GM03348 (cell line): Measurements from ENCODE around the gene ENPP6.

Experiments used
- DNase-seq: peaks from one replicate; pipeline ENCODE4 v3.0.0; 2012; ENCODE audit warnings: low spot score

The ENPP6 gene

DNA sequence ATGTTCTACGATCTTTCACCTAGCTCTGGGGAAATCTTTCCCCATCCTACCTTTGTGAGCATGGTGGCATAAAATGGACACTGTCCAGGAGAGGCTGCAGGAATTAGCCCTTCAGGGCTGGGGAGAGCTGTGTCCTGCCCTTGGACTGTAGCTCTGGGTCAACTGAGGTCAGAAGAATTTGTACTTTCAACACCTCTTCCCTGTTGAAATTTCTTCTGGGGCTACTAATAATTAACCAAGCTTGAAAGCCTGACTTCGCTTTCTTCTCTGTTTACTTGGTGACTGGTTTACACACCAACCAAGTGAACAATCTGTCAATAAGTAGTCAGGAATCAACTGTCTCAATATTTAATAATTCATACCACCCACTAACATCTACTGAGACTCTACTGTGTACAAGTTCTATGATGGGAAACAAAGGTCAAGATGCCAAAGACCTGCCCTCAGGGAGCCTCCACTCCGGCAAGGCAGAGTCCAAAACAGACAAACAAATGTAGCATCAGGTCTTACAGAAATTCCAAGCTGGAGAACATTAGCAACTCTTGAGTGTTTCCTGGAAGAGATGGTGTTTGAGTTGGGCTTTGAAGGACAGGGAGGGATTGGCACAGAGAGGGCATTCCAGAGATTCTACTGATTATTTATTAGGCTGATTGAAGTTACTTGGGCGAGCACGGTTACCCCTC lies 113.1 kb downstream of the ENPP6 start:
- no peak for DNase-seq

DNA sequence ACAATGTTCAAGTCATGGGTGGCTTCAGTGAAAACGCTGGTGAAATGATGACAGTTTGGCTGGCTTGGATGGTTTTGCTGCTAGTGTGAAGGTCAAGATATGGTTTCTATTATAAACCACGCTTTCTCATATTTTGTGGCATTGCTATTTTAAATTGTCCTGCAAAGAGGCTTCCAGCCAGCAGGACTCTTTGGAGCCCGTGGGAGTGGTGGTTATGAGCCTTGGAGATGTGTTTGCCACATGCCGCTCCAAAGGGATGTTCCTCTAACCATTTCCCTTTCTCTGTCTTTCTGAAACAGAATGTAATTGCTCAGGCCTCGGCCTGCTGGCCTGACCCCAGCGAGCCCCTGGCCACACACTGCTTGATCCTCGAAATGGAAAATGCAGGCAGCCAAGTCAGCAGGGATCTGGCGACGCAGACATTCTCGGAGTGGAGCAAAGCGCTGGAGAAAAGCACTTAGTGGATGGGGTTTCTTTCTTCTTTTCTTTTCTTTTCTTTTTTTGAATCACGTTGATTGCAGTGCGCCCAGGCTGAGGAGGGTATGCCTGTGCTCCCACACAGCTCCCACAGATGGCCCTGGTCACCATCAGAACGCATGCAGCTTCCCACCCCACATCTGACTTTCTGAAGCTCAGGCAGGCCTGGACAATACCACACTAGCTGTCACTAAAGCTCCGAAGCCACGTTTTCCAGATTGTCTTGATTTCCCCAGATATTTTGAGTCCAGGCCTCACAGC lies 114.0 kb downstream of the ENPP6 start:
- no peak for DNase-seq

DNA sequence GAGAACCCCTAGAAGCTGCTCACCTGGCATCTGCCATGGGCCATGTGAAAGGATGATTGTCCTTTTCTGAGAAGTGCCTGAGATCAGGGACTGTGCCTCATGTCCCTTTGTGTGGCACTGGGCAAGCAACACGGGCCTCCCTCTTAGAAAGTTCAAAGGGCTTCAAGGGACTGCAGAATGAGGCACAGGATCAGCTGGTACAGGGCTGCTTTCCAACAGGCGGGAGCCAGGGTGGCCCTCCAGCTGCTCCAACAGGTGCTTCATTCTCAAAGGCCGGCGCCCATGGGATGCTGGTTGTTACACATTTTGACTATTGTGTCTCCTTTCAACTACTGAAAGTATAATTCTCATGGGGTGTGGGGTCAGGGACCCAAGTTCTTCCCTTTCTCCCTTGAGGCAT lies 114.7 kb downstream of the ENPP6 start:
- no peak for DNase-seq

DNA sequence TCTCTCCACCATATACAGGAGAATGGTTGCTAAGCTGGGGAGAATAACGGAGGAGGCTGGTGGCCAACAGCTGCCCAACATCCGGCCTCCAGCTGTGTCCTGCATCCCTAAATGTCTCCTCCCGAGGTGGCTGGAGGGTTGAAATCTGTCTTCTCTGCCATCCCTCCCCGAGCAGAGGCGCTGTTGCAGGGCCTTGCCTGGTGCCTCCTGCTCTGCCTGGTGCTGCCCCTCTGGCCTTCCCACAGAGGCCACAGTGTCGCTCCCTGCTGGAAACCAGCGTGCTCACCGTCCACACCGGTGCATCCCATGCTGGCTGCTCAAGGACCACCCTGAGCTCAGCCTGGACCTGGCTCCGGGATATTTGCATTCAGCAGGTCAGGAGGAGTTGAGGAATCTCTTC lies 115.2 kb downstream of the ENPP6 start:
- no peak for DNase-seq

DNA sequence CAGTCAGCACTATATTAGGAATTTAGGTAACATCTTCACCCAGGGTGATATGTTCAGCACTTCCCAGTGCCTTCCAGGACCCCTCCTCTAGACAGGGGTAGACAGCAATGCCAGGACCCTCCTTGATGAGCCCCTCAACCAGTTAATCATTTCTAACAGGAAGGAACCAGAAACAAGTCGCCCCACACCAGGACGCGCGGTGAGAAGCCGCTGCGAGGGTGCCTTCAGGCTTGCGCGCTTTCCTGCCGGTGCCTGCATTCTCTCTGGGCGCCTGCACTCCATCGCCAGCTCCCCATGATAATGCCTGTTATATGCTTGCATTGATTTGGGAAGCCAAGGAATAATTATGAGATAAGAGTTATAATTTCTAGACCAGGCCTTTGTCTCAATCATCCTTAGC lies 116.0 kb downstream of the ENPP6 start:
- no peak for DNase-seq

DNA sequence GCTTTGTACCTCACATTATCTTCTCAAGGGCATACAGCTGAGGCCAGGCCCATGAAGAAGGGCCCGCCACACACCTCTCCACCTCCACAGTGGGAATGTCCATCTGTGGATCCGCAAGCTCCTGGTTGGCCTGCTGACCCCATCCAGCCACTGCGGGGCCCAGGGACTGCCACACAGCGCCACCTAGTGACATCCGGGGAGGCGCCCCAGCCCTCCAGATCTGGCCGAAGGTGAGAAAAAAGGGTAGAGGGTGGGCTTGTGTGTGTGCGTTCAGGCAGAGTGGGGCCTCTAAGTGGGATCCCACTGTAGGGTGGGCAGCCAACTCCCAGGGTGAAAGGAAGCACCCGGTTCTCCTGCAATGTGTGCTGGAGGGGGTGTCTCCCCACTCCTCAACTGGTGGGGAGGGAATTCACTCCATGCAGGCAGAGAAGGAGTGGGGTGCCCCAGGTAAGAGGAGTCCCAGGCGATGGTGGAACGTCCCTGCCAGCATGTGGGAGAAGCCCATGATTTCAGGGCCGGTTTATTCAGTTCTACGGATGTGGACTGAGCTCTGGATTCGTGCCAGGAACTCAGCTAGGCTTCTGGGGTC lies 117.3 kb downstream of the ENPP6 start:
- DNase-seq: peak; percentile 56

DNA sequence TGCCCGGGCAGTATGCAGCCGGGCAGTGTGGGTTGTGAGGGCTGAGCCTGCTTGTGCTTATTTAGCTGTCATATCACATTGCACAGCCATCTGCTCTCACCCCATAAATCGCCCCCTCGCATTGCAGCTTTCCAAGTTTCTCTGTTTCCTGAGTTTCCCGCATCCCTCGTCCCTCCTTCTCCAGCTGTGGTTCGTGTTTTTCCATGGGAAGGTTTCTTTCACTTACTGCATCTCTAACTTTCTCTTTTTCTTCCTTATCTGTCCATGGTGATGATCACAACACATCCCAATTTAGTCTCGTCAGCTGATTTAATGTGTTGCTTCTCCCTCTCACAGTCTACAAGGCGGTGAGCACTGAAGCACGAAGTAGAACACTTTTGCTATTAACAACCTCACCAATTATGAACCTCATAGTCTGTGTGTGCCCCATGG lies 118.1 kb downstream of the ENPP6 start:
- no peak for DNase-seq

DNA sequence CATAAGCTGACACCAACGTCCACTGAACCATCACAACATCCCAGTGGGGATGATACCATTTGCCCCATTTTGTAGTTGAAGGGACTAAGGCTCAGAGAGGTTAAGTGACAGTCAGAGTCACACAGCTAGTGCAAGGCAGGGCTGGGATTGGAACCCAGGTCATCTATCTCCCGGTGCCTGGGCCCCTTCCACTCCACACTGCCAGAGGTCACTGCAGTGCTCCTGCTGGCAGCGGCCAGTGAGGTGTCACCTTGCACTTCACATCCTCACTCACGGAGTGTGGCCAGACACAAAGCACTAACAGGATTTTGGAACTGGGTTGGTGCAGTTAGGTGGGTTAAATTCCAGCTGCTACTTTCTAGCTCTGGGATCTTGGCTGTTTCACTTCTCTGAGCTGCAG lies 118.7 kb downstream of the ENPP6 start:
- no peak for DNase-seq

DNA sequence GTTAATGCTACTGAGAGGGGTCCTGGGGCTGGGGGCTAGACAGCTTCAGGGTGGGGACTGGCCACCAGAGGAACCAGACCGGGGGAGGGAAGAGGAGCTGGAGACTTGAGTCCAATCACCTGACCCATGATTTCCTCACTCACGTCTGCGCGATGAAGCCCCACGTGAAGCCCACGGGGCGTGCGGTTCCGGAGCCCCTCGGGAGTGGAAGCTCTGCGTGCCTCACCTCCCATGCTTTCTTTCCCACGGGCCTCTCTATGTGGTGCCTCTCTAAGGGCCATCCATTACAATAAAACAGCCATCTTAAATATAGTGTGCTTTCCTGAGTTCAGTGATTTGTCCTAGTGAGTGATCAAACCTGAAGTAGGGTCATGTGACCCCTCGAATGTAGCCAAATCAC lies 119.9 kb downstream of the ENPP6 start:
- DNase-seq: no peak

DNA sequence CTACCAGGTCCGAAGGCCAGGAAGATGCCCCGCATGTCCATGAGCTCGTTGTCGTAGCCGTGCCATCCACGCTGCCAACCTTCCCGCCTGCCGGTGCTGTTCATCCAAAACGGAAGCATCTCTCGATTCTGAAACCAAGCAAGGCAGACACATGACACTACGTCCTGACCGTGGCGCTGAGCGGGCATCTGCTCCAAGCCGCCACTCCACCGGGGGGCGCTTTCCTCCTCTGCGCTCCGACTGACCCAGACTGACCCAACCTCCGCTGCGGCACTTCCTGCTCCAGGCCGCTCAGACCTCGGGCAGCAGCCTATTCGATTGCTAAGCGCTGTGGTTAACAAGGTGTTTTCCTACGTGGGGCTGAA lies 120.5 kb downstream of the ENPP6 start:
- peak; percentile 52 for DNase-seq

DNA sequence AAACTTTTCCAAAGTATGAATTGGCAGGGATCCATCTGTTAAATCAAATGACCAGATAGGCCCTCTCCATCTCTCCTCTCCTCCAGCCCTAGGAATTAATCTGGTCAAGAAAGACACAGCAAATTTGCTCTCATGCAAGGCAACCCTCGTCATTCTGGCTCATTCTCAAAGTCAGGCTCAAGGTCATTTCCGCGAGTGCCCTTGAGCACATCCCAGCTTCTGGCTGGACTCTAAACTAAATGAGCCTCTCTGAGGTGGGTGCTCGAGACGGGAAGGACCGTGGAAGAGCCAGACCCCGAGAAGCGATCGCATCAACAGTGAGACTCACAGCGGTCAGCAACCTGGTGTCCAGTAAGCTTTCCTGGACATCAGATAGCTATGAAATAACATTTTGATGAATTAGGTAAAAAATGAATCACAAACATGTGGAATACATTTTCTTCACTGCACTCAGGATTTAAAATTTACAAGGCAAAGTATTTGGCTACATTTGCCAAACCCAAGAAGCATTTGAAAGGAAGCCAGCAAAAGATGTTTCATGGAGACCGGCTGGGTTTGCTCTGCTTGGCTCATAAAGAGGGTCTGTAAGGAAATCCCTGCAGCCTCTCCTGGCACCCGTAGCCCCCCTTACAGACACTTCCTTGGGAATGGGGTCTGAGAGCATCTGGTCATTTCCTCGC lies 121.0 kb downstream of the ENPP6 start:
- DNase-seq: peak; percentile 68

DNA sequence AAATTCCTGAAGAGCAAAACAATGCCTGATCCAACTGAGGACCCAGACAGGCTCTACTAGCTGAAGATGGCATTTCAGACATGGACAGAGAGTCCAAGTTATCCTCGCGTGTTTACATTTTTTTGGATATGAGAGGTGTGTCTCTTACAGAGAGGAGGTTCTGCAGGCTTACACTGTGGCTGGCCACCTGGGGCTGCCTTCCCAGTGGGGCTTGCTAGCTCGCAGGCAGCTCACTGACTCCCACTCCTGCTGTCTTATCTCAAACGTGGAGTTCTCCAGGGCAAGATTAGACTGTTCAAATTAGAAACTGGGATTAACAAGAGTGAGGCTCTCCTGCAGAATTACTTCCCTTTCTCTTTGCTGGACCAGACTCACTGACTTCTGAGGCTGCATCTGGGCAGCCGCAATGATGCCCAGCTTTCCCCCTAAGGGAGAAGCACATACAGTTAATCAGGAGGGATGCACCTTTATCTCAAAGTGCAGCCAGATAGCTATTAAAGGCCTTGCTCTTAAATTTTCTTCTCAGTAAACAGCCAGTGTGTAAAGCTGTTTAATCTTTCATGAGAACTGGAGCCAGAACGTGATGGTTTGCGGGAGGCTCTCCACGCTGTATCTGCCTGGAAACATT lies 123.0 kb downstream of the ENPP6 start:
- no peak for DNase-seq

DNA sequence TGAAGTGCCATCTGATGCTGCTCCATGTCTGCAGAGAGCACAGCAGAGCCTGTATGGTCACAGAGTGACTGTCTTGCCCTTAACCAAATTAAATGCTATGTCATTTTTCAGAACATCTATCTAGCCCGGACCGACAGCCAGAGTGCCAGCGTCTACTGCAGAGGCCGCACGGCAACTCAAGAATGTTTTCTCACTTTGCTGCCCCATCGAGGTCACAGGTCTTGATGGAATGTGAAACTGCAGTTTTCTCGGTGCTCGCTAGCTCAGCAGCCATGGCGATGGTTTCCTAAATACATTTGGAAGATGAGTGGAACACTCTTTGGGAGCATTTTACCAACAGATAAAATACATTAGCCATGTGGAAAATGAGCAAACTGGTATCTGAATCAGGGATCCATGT lies 125.7 kb downstream of the ENPP6 start:
- no peak for DNase-seq

DNA sequence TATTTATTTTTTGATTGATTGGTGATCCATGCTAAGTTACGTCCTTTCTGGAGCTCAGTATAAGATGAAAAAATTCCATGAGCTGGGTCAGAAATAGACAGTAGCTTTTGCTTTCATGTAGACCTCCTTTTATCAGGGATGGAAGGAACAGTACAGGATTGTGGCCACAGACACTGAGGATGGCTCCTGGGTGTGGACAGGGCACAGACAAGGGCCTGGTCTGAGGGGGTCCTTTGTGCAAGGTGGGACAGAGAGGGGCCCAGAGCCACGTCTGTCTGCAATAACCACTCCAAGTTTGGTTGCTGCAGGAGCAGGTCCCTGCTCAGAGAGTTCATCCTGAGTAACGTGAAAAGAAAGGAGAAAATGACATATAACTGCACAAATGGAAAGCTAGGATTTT lies 127.1 kb downstream of the ENPP6 start:
- no peak for DNase-seq

DNA sequence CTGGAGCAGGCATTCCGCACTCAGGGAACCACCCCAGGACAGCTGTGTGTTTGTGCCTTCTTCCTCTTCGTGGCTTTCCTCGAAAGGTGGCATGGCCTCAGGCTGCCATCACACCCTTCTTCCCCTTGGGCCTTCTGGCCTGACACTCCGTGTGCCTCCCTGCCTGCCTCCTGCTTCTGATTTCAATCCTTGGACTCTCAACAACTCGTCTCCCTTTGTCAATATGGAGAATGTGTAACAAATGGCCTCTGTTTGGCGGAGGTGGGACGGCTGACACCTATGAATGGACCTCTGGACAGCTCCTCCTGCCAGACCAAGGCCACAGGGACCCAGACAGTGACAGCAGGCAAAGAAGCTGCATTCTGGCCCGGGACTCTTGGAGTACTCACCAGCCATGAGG lies 137.0 kb downstream of the ENPP6 start:
- no peak for DNase-seq

DNA sequence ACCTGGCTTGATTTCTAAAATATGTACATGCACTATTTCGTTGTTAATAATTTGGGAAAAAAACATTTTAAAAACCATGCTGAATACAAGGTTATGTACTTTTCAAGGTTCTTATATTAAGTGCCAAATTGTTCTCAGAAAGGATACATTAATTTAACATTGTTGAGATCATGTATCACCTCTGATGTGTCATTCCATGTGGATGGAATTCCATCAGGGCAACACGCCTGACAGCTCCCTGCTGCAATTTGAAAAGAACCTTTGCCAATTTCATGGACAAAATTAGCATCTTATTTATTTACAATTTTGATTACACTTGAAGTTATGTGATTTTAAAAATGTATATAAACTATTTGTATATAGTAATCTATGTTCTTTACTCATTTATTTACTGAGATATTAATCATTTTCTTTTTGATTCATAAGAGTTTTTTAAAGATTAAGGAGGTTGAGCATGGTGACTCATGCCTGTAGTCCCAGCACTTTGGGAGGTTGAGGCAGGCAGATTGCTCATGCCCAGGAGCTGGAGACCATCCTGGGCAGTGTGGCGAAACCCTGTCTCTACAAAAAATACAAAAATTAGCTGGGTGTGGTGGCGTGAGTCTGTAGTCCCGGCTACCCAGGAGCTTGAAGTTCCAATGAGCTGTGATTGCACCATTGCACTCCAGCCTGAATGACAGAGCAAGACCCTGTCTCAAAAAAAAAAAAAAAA lies 142.8 kb downstream of the ENPP6 start:
- DNase-seq: no peak

DNA sequence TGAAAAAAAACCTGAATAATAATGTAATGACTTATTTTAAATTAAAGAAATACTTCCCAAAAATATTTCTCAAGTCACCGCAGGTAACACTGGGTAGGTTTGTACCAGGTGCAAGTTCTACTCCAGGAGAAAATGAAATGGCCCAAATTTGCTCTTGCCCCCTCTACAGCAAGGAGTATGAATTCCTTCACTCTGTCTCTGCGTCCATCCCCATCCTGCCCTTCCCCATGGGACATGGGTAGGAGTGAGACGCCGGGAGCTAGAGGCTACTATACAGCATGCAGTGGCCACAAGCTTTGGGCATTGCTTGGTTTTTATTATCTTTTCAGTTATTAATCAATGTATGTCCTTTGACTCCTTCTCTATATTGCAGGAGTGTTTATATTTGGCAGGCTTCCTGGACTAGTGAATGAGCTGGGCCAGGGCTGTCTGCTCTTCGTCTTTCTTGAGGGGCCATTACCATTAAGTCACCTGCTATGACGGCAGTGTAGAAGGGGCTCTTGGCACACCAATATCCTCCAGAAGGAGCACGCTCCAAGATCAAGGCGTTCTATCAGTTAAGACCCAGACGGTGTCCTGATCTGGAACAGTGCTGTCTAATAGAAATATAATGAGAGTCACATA lies 149.6 kb downstream of the ENPP6 start:
- DNase-seq: no peak

DNA sequence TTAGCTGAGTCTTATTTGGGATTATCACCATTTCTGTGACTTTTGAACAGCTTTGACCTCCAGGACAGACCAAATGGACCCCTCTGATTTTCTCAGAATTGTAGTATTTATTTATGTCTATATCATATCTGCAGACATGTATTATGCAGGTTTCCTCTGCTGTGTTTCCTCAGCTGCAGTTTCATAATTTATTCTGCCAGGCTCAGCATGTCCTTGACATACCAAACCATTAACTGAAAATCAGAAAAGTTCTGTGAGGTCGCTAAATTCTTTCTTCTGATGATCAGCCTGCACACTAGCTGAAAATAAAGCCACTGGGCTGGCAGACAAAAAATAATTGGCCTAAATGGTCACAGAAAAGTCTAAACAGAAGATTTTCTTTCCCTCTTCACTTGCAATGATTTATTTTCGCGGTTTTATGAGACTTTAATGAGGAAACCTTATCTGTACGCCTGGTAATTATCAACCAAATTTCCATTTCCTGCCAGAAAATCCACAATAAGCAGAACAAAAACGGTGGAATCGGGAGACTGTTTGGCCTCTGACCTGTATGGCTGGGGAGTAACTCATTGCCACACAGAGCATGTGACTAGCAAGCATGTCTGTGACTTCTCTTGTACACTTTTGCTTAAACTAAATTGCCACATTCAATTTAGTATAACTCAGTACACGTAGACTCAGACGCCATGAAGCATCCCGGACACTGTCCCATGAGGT lies 150.9 kb downstream of the ENPP6 start:
- no peak for DNase-seq

DNA sequence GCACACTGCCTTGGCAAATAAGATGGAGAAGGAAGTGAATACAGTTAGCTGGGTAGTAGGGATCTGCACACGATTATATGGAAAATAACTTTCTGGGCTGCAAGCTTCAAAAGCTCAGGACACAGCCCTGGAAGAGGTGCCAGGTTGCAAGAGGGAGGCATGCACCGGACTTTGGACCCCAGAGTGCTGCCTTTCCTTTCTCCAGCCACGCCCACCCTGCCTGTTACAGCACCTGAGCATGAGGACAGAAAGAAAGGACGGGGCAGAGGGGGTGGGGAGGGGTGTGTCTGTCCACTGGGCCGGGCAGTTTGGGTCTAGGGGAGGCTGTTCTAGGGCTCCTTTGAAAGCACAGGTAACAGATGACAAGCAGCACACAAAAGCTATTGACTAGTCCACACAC lies 152.8 kb downstream of the ENPP6 start:
- DNase-seq: no peak

DNA sequence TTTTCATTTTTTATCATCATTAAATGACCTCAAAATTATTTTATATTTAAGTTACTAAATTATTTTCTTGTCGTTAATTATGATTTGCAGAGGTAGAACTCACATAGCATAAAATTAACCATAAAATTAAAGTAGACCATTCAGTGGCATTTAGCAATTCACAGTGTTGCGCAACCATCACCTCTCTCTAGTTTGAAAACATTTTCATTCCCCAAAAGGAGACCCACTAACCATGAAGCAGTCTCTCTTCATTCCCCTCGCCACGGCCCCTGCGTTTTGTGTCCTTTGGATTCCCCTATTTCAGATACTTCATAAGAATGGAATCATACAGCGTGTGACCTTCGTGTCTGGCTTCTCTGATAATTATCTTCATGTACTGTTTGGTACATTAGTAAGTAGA lies 154.9 kb downstream of the ENPP6 start:
- DNase-seq: no peak

DNA sequence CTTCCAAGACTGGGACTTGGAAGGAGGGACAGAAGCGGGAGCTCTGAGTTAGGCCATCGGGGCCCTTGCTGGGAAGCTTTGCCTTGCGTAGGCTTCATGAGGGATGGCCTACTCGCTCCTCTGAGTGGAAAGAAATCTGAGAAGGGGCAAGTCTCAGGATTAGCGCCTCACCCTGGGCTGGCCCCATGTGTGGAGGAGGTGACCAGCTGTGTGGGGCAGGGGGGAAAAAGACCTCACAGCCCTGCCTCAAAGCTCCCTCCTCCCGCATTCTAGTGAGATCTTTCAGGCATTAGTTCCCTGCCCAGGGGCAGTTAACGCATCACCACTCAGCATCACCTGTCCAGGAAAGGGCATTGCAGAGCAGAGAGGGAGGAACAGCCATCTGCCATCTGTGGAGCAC lies 156.1 kb downstream of the ENPP6 start:
- no peak for DNase-seq
